ENCODE data around the gene NAA35.
A peak's percentile ranks its signal among the peaks of the same experiment; 100 is the strongest.

Gene NAA35

GRCh38 chr9:86005253-86005775 is 64.4 kb downstream of the NAA35 start:
- Mint-ChIP-seq H3K9me3 (no peaks in the 10 kb centered on the region), H3K4me1 (peaks cover 14% of the 10 kb centered on the region), H3K4me3 (no peak overlapping the region), H3K27ac (ENCODE audit: low read depth) (no peak overlapping the region), H3K27me3 (no peaks in the 10 kb centered on the region), H3K36me3 (ENCODE audit: insufficient read depth) (peaks cover 33% of the 10 kb centered on the region)
- DNase-seq (ENCODE audit: low spot score in 2 of 2) (no peak), ATAC-seq (replicated peaks; ENCODE audit: extremely low read depth, poor library complexity, severe bottlenecking) (no peak)

- Mint-ChIP-seq H3K36me3 (ENCODE audit: insufficient read depth) (peaks cover 47% of the 10 kb centered on the region), H3K27me3 (no peaks in the 10 kb centered on the region), H3K4me1 (no peaks in the 10 kb centered on the region), H3K4me3 (no peak overlapping the region), H3K27ac (ENCODE audit: low read depth) (peak overlapping the region; percentile 26), H3K9me3 (no peaks in the 10 kb centered on the region)
- DNase-seq (ENCODE audit: low spot score in 2 of 2): no peak
- no peak for ATAC-seq (replicated peaks; ENCODE audit: extremely low read depth, poor library complexity, severe bottlenecking)
Observed at GRCh38 chr9:86009133-86009532, 68.2 kb downstream of the NAA35 start.

- DNase-seq (ENCODE audit: low spot score in 2 of 2) (no peak), ATAC-seq (replicated peaks; ENCODE audit: extremely low read depth, poor library complexity, severe bottlenecking) (no peak)
- H3K4me3 Mint-ChIP-seq: no peak overlapping the region
- peaks cover 43% of the 10 kb centered on the region for H3K36me3 Mint-ChIP-seq (ENCODE audit: insufficient read depth)
- no peaks in the 10 kb centered on the region for H3K27me3 Mint-ChIP-seq
- H3K27ac Mint-ChIP-seq (ENCODE audit: low read depth): peak overlapping the region; percentile 15
- no peaks in the 10 kb centered on the region for H3K9me3 Mint-ChIP-seq
- no peaks in the 10 kb centered on the region for H3K4me1 Mint-ChIP-seq
Observed at GRCh38 chr9:86020731-86021130, 79.8 kb downstream of the NAA35 start.

GRCh38 chr9:86021166-86021565 is 80.2 kb downstream of the NAA35 start:
- Mint-ChIP-seq H3K9me3 (no peaks in the 10 kb centered on the region), H3K27me3 (no peaks in the 10 kb centered on the region), H3K36me3 (ENCODE audit: insufficient read depth) (peaks cover 45% of the 10 kb centered on the region), H3K4me3 (no peak overlapping the region), H3K4me1 (no peaks in the 10 kb centered on the region), H3K27ac (ENCODE audit: low read depth) (peak overlapping the region; percentile 12)
- DNase-seq (ENCODE audit: low spot score in 2 of 2) (no peak), ATAC-seq (replicated peaks; ENCODE audit: extremely low read depth, poor library complexity, severe bottlenecking) (no peak)

GRCh38 chr9:86022687-86023266 is 81.8 kb downstream of the NAA35 start:
- H3K36me3 Mint-ChIP-seq (ENCODE audit: insufficient read depth): peaks cover 36% of the 10 kb centered on the region
- H3K9me3 Mint-ChIP-seq: no peaks in the 10 kb centered on the region
- no peaks in the 10 kb centered on the region for H3K27me3 Mint-ChIP-seq
- no peaks in the 10 kb centered on the region for H3K4me1 Mint-ChIP-seq
- DNase-seq (ENCODE audit: low spot score in 2 of 2): no peak
- peak overlapping the region; percentile 71 for H3K27ac Mint-ChIP-seq (ENCODE audit: low read depth)
- H3K4me3 Mint-ChIP-seq: no peak overlapping the region
- no peak for ATAC-seq (replicated peaks; ENCODE audit: extremely low read depth, poor library complexity, severe bottlenecking)

GRCh38 chr9:86027767-86028166 is 86.8 kb downstream of the NAA35 start:
- Mint-ChIP-seq H3K27me3 (no peaks in the 10 kb centered on the region), H3K27ac (ENCODE audit: low read depth) (no peak overlapping the region), H3K9me3 (no peaks in the 10 kb centered on the region), H3K4me3 (no peak overlapping the region), H3K36me3 (ENCODE audit: insufficient read depth) (peaks cover 10% of the 10 kb centered on the region), H3K4me1 (no peaks in the 10 kb centered on the region)
- ATAC-seq (replicated peaks; ENCODE audit: extremely low read depth, poor library complexity, severe bottlenecking) (no peak), DNase-seq (ENCODE audit: low spot score in 2 of 2) (no peak)

GRCh38 chr9:86034863-86035734 is 94.2 kb downstream of the NAA35 start:
- H3K27ac Mint-ChIP-seq (ENCODE audit: low read depth): no peak overlapping the region
- no peaks in the 10 kb centered on the region for H3K4me1 Mint-ChIP-seq
- H3K36me3 Mint-ChIP-seq (ENCODE audit: insufficient read depth): peaks cover 2% of the 10 kb centered on the region
- no peak for ATAC-seq (replicated peaks; ENCODE audit: extremely low read depth, poor library complexity, severe bottlenecking)
- DNase-seq (ENCODE audit: low spot score in 2 of 2): no peak
- H3K27me3 Mint-ChIP-seq: no peaks in the 10 kb centered on the region
- no peak overlapping the region for H3K4me3 Mint-ChIP-seq
- no peaks in the 10 kb centered on the region for H3K9me3 Mint-ChIP-seq

GRCh38 chr9:86035827-86036440 is 95.0 kb downstream of the NAA35 start:
- DNase-seq (ENCODE audit: low spot score in 2 of 2) (no peak), ATAC-seq (replicated peaks; ENCODE audit: extremely low read depth, poor library complexity, severe bottlenecking) (no peak)
- Mint-ChIP-seq H3K27me3 (no peaks in the 10 kb centered on the region), H3K9me3 (no peaks in the 10 kb centered on the region), H3K36me3 (ENCODE audit: insufficient read depth) (peaks cover 2% of the 10 kb centered on the region), H3K4me1 (no peaks in the 10 kb centered on the region), H3K4me3 (no peak overlapping the region), H3K27ac (ENCODE audit: low read depth) (no peak overlapping the region)

GRCh38 chr9:86036555-86036954 is 95.6 kb downstream of the NAA35 start:
- DNase-seq (ENCODE audit: low spot score in 2 of 2): no peak
- no peaks in the 10 kb centered on the region for H3K4me1 Mint-ChIP-seq
- H3K9me3 Mint-ChIP-seq: no peaks in the 10 kb centered on the region
- H3K4me3 Mint-ChIP-seq: no peak overlapping the region
- H3K27me3 Mint-ChIP-seq: no peaks in the 10 kb centered on the region
- no peak overlapping the region for H3K27ac Mint-ChIP-seq (ENCODE audit: low read depth)
- ATAC-seq (replicated peaks; ENCODE audit: extremely low read depth, poor library complexity, severe bottlenecking): no peak
- peaks cover 2% of the 10 kb centered on the region for H3K36me3 Mint-ChIP-seq (ENCODE audit: insufficient read depth)

- H3K9me3 Mint-ChIP-seq: no peaks in the 10 kb centered on the region
- H3K4me1 Mint-ChIP-seq: no peaks in the 10 kb centered on the region
- no peak overlapping the region for H3K4me3 Mint-ChIP-seq
- H3K27me3 Mint-ChIP-seq: no peaks in the 10 kb centered on the region
- ATAC-seq (replicated peaks; ENCODE audit: extremely low read depth, poor library complexity, severe bottlenecking) (no peak), DNase-seq (ENCODE audit: low spot score in 2 of 2) (no peak)
- H3K27ac Mint-ChIP-seq (ENCODE audit: low read depth): no peak overlapping the region
- H3K36me3 Mint-ChIP-seq (ENCODE audit: insufficient read depth): no peaks in the 10 kb centered on the region
Observed at GRCh38 chr9:86039991-86040860, 99.3 kb downstream of the NAA35 start.

- no peak for ATAC-seq (replicated peaks; ENCODE audit: extremely low read depth, poor library complexity, severe bottlenecking)
- H3K4me3 Mint-ChIP-seq: no peak overlapping the region
Observed at GRCh38 chr9:86040861-86041155, 99.9 kb downstream of the NAA35 start.

GRCh38 chr9:86041311-86041741 is 100.4 kb downstream of the NAA35 start:
- Mint-ChIP-seq H3K4me1 (no peaks in the 10 kb centered on the region), H3K36me3 (ENCODE audit: insufficient read depth) (no peaks in the 10 kb centered on the region), H3K27ac (ENCODE audit: low read depth) (no peak overlapping the region), H3K27me3 (no peaks in the 10 kb centered on the region), H3K4me3 (no peak overlapping the region), H3K9me3 (no peaks in the 10 kb centered on the region)
- DNase-seq (ENCODE audit: low spot score in 2 of 2): no peak
- ATAC-seq (replicated peaks; ENCODE audit: extremely low read depth, poor library complexity, severe bottlenecking): no peak

More at GRCh38 chr9:86040861-86041155, 99.9 kb downstream of the NAA35 start:
- no peaks in the 10 kb centered on the region for H3K27me3 Mint-ChIP-seq
- no peak overlapping the region for H3K27ac Mint-ChIP-seq (ENCODE audit: low read depth)
- H3K36me3 Mint-ChIP-seq (ENCODE audit: insufficient read depth): no peaks in the 10 kb centered on the region
- H3K4me1 Mint-ChIP-seq: no peaks in the 10 kb centered on the region
- H3K9me3 Mint-ChIP-seq: no peaks in the 10 kb centered on the region
- DNase-seq (ENCODE audit: low spot score in 2 of 2): no peak
